Activated CD8-positive, alpha-beta memory T cell treated with anti-CD3 and anti-CD28 coated beads for 48 hours (primary cell): ENCODE results near the gene PLEK.
"Not testable (repeated sequence)": the region's sequence is repeated elsewhere in the genome, so short reads cannot be mapped to it uniquely, and the experiment has no call there.

Experiments
- DNase-seq, 3 experiments: peaks; one replicate each; pipeline ENCODE4 v3.0.0-alpha.2; 2020; ENCODE audit warnings: low read depth in 2 of 3, low spot score in 2 of 3

The PLEK gene, protein sequence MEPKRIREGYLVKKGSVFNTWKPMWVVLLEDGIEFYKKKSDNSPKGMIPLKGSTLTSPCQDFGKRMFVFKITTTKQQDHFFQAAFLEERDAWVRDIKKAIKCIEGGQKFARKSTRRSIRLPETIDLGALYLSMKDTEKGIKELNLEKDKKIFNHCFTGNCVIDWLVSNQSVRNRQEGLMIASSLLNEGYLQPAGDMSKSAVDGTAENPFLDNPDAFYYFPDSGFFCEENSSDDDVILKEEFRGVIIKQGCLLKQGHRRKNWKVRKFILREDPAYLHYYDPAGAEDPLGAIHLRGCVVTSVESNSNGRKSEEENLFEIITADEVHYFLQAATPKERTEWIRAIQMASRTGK

DNA sequence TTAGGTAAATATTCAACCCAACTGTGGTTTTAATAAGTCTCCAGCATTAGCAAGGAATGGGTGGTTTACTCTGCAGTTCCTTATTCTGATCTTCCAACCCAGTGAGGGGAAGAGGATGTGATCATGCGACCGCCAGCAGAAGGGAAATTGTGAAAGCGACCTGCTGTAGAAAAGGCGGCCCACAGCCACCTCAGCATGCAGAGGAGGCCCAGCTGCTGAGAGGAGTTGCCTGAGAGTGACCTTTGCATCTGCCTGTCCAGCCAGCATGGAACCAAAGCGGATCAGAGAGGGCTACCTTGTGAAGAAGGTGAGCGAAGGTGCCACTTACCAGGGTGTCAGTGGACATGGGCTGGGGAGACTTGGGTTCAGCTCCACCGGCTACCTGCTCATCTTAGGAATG is at the start of gene PLEK:
PLEK (plus strand) TSS at position 196 of the 400 bp plus-strand sequence; CDS start at position 266, 70 bp downstream.
- no peak for DNase-seq

DNA sequence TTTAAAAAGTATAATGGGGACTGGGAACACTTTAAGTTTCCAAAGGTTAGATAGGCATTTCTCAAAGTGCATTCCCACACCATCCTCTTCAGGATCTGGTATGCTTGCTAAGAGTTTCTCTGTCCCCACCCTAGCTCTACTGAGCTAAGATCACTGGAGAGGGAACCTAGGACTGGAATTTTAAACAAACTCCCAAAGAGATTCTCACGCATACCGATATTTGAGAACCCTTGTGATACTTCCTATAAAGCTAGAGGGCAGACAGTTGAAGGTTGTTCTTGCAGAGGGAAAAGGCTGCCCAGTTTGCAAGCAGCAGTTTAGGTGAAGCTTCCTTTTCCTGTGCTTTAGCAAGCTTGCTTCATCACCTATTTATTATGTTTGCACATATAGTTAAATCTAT is 49.0 kb upstream of the PLEK start:
- no peak for DNase-seq

DNA sequence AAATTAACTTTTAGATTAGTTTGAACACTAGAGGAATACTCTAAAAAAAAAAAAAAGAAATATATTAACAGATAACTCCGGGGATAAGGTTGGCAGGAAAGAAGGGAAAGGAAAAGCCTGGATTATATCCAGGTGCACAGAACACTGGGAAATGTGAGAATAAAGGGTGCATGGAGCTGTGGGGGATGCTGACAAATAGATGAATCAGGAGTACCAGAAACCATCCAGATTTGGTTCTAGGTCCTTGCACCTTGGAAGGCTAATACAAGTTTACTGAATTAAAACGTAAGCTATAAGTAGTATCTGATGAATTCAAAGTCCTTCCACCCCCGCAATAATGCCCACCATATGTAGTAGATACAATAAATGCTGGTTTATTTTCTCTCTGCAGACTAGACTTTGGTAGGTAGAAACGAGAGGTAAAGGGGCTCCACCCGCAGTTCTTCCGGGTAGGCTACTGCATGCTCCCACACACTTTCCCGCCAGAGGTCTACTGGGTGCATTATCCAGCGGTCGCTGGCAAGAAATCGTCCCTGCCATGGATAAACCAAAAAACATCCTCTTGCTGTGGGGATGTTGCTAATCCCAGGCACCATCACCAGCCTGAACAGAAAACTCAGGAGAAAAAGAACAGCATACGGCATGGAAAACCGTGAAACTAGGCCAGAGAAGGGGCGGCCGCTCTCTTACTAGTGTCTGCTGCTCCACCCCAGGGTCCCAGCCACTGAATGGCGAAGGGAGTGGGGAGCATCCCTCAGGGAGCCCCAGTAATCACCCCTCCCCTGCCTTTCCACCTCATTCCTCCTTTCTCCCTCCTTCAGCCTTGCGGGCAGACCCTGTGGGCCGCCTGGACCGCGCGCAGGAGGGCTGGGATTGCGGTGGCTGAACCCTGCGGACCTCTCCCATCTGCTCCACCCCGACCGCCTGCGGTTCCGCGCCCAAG is 46.8 kb upstream of the PLEK start:
- DNase-seq: no peak

DNA sequence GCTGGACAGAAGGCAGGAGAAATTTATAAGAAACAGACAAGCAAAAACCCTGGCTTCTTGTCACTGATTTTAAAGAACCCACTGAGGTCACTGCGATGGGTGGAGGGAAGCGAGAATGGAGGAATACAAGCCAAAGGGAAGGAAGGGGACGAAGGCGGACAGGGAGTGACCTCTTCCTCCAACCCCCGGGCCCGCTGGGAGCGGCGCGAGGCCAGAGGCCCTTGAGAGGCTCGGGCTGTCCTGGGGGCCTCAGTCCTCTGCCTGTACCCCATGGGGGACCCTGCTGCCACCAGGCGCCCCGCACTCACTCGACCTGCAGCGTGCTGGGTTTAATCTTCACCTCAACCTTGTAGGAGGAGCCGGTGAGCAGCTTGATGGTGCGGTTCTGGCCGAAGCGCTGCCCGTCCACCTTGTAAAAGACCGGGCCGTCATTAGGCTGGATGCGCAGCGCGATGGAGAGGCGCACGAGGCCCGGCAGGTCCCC is 46.1 kb upstream of the PLEK start:
- DNase-seq: no peak

DNA sequence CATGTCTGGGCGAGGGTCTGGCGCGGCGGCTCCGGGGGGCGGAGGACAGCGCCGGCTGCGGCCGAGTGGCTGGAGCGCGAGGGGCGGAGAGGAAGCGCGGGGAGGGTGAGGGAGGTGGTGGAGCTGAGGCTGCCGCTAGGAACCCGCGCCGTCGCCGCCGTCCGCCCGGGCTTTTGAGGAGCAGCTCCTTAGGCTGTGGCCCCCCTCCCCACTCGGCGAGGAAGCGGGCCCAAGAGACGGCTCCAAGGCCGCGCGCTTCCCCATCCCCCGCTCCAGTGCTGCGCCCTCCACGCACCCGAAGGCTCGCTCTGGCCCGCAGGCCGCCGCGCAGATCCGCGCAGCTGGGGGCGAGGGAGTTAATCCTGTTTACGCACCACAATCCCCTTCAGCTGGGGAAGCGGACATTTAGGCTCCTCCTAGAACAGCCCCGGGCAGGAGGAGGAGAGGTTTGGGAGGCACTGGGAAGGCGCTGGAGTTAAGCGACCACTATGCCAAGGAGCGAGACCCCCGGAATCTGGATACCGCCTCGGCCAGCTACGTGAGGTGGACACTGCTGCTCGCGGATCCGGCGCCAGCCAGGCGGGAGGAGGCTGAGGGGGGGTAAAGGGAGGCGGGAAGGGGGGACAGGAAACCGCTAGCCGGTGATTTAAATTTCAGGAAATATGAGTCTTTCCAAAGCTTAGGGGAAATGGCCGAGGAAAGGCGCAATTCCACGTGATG is 45.5 kb upstream of the PLEK start, which contains the start of gene CNRIP1:
CNRIP1 (minus strand) TSS at position 552 of the 720 bp plus-strand sequence; CDS start at position 3, 549 bp downstream.
- DNase-seq: no peak

DNA sequence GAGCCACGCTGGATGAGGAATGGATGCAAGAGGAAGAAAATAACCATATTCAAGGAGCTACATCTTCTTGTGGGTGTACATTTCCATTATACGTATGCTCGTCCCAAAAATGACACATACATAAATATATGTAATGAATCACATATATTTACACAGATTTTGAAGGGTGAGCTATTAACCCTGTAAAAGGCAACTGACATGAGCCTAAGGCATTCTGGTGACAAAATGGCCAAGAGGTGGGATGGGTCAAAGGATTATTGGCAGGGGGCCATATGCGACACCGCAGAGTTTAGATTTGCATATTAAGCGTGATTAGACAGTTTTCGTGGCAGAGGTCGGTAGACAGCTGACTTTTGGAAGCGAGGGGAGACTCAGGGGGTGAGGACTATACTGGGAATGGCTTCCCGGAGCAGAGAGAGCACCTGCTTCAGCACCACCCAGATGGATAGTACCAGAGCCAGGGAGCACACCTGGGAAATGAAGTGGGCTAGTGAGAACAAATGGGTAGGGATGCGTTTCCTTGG is 44.9 kb upstream of the PLEK start:
- no peak for DNase-seq

DNA sequence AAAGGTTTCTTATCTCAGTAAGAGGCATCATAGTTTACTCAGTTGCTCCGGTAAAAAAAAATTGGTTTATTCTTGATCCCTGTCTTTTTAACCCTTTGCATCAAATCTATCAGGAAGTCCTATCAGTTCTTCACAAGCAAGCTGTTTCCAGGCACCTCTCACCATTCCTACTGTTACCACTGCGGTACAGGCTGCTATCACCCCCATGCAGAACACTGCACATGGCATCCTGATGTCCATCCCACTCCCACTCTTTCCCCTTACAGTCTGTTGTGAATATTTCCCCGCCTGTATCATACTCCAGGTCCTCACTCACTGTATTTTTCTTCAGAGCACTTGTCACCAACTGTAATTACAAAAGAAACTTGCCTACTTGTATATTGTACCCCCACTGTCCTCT is 40.0 kb upstream of the PLEK start:
- no peak for DNase-seq

DNA sequence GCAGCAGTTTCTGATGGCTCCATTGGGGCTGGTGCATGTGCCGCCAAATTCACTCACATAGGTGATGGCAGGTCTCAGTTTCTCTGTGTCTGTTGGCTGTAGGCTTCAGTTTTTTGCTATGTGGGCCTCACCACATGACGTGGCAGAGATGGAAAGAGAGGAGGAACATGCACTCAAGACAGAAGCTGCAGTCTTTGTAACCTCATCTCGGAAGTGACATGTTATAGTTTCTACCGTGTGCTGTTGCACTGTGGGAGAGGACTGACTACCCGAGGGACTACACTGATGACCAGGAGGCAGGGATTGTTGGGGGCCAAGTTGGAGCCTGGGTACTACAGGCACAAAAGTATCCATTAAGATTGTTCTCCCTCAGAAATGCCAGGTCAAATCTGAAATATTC is 36.2 kb upstream of the PLEK start:
- DNase-seq: no peak

DNA sequence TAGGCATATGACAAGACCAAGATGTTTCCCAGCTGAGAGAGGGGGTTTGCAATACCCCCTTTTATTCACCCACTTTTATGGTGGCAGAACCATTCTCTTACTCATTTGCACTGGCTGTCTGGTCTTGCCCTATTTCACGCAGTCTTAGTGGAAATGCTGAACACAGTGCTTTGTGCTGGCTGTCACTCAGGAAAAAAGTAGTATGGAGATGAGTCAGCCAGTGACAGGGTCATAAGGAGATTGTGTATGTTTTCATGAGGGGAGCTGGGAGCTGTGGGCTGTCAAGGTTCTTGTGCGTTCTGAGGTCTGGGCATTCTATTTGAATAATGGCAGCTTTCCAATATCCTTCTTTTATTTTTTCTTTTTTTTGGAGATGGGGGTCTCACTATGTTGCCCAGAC is 34.4 kb upstream of the PLEK start:
- DNase-seq: no peak

DNA sequence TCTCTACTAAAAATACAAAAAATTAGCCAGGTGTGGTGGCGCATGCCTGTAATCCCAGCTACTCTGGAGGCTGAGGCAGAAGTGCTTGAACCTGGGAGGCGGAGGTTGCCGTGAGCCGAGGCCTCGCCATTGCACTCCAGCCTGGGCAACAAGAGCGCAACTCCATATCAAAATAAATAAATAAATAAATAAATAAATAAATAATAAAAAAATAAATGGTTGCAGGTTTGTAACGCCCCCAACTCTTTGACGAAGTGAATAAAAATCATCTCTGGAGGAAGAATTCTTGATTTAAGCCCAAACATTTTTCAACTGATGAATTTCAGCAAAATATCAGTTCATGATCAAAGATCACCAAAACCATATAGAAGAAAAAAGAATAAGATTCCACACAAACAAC is 32.1 kb upstream of the PLEK start:
- no peak for DNase-seq

DNA sequence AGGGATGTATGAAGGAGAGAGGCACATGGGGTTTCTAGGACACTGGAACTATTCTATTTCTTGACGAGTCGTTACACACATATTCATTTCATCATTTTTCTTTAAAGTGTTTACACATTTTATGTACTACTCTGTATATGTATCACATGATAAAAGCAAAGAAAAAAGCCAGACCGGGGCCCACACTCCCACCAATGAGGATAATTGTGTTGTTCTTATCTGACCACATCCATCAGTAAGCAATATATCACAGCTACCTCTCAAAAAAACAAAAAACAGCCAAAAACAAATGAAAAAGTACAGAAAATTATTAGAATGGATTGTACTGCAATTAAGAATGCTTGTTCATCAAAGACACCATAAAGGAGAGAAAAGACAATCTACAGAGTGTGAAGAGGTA is 31.2 kb upstream of the PLEK start:
- no peak for DNase-seq

DNA sequence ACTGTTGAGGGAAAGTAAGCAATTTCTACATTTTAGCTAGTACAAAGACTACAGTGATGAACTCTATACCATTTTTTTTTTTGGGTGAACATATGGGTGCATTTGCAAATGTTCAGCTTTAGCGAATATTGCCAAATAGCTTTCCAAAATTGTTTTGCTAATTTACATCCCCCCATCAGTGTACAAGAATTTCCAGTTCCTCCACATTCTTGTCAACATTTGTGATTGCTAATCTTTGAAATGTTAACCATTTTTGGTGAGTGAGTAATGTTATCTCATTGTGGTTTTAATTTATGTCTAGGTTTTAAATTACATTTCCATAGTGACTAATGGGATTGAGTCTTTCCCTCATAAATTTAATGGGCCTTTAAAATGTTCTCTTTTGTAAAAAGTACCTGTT is 28.9 kb upstream of the PLEK start:
- DNase-seq: no peak

DNA sequence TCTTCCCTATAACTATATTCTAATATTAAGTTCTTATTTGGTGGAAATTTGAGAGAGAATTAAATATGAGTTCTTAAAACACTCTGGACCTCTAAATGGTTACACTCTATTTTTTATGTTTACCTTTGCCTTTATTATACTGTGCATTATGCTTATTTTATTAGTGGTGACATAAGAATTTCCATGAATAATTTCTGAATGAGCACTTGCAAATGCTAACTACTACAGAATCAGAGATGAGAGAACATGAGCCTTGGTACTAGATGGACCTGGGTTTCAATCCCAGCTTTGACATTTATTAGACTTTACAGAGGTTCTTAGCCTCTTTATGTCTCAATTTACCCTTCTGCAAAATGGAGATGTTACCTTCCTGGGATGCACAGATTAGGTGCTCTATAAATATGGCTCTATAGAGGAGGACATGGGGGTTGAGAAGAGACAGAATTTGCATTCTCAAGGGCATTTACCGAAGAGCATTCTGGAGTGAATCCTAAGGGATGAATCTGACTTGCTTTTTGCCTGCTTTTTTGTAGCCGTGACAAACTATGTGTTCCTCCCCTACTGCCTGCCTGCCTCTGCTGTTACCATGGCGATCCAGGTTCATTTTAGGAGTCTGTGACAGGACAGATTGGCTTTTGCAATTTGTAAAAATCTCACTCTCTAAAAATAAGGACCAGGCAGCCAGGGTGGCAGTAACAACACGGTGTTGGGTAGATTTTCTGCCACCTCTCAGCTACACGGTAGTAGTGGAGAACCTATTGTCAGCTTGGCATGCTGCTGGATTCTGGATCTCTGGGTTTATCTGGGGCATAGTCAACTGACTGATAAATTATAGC is 24.6 kb upstream of the PLEK start:
- no peak for DNase-seq

DNA sequence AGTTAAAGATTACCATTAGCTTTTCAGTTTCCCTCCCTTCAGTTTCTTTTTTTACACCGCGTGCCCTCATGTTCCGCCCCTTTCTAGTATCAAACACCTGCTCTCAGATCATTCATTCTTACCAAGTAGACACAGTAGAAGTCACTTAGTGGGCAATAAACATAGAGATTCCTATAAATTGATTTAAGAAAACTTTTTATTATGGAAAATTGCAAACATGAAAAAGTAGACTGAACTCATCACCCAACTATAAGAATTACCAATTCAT is 24.1 kb upstream of the PLEK start:
- no peak for DNase-seq

DNA sequence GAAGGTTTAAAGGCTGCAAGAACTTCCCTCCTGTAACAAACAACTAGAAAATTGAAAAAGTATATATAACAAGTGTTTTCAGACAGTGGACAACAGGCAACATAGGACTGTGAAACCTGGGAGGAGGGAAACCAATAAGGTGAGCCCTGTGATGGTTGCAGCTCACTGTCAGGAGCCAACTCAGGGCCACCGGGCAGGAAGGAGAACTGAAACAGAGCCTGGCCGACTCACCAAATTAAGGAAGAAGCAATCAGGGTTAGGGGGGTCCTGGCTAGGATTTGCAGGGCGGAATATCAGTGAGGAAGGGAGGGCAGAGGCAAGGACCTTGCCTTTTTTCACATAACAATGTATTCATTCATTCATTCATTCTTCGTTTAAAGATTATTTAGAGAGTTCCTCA is 23.5 kb upstream of the PLEK start:
- no peak for DNase-seq

DNA sequence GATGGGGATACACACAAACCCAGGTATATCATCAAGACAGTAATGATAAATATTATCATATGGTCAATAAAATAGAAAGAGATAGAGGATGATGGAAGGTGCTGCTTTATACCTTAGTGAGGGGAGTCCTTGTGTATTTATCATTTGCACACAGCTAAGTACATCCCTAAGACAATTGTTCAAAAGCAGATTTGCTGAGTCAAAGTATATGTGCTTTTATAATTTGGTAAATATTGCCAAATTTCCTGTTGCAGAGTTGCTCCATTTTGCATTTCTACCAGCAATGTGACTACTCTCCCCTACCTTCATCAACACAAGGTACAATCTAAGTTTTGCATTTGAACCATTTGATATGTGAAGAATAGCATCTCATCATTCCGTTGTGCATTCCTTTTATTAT is 22.6 kb upstream of the PLEK start:
- no peak for DNase-seq

DNA sequence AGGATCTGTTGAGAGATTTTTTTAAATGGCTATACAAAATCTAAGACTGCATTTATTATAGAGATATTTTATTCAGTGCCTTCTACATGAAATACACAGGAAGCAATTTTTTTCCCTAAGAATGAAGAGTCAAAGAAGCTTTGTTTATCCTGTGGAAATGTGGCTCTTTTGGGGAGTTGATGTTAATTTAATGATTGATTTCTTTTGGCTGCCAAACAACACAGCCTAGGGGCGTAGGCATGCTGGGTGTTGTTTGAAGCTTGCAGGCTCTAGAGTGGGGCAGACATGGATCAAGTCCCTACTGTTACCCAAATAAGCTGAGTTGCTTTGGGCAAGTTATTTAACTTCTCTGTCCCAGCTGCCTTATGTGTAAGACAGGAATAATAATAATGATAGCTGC is 21.1 kb upstream of the PLEK start:
- DNase-seq: no peak

DNA sequence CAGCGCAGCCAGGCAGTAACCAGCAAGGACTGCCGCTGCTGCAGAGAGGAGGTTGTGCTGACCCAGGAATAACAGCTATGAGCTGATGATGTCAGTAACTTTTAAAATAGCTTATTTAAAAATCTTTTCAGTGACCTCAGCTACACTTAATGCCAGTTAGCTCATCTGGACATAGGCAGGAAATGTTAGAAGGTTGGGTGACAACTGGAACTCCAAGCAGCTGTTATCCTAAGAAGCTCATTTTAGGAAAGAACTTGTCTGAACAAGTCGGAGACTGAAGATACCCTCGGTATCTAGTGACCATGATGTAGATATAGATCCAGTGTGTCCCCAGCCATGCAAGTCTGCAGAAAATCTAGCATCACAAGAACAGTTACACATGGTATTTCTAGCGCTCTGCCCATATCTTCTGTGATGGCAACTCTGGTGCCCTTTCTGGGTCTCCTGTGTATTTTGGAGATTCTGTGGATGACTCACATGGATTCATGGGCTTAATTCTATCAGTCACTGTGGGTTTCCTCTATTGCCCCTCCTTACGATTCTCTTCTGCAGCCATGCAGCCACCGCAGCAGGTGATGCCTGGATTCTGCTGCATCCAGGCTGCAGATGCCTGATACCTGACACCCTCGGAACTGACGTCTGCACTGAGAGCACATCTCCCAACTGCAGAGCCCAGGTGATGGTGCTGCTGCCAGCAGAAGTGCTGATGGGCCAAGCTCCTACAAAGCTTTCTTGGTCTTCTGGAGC is 19.8 kb upstream of the PLEK start:
- no peak for DNase-seq

DNA sequence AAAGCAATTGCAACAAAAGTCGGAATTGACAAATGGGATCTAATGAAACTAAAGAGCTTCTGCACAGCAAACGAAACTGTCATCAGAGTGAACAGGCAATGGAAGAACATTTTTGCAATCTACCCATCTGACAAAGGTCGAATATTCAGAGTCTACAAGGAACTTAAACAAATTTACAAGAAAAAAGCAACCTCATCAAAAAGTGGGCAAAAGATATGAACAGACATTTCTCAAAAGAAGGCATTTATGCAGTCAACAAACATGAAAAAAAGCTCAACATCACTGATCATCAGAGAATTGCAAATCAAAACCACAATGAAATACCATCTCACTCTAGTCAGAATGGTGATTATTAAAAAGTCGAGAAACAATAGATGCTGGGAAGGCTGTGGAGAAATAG is 16.0 kb upstream of the PLEK start:
- not testable (repeated sequence) for DNase-seq

DNA sequence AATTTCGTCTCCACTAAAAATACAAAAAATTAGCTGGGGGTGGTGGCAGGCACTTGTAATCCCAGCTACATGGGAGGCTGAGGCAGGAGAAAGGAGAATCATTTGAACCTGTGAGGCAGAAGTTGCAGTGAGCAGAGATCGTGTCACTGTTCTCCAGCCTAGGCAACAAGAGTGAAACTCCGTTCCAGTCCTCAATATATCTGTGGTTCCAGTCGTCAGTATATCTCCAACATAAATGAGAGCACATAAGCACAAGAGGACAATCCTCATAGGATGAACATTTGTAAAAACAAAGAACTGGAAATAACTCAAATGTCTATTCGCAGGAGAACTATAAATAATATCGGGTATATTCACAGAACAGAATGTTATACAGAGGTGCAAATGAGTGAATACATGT is 13.1 kb upstream of the PLEK start:
- no peak for DNase-seq
